Mesendoderm (in vitro differentiated cells): ENCODE measurements around the gene SETDB2.

Experiments used
- DNase-seq: peaks from one replicate; pipeline ENCODE4 v3.0.0; 2013
- H2AK5ac ChIP-seq: 2 replicates; pipeline ENCODE4 v1.6.1; 2013; ENCODE audit warnings: low read length, inconsistent platforms
- H2BK120ac ChIP-seq: 2 replicates; pipeline ENCODE4 v1.6.1; 2013; ENCODE audit warnings: low read depth, mild to moderate bottlenecking, low read length, moderate library complexity, mixed read lengths
- H2BK15ac ChIP-seq: replicated peaks from 2 replicates; pipeline ENCODE4 v1.6.1; 2013; ENCODE audit warnings: low read depth, mild to moderate bottlenecking, moderate library complexity
- H2BK5ac ChIP-seq: 2 replicates; pipeline ENCODE4 v1.6.1; 2013; ENCODE audit warnings: low read length, inconsistent platforms
- H3K18ac ChIP-seq: 2 replicates; pipeline ENCODE4 v1.6.1; 2013; ENCODE audit warnings: mild to moderate bottlenecking, low read length, mixed read lengths
- H3K23ac ChIP-seq: one replicate; pipeline ENCODE4 v1.6.1; 2013; ENCODE audit warnings: low read length
- H3K27ac ChIP-seq: 2 replicates; pipeline ENCODE4 v1.5.1; 2013; ENCODE audit warnings: low read depth, mild to moderate bottlenecking, inconsistent platforms, low read length, moderate library complexity
- H3K27me3 ChIP-seq: 2 replicates; pipeline ENCODE4 v1.6.1; 2013; ENCODE audit warnings: low read length, control low read depth, mild to moderate bottlenecking, inconsistent platforms; ENCODE audit not compliant: insufficient read depth, poor library complexity
- H3K36me3 ChIP-seq: 2 replicates; pipeline ENCODE4 v1.6.1; 2013; ENCODE audit warnings: low read length, inconsistent platforms; ENCODE audit not compliant: control insufficient read depth, insufficient read depth
- H3K4ac ChIP-seq: one replicate; pipeline ENCODE4 v1.6.1; 2013; ENCODE audit warnings: low read depth, mild to moderate bottlenecking, low read length, moderate library complexity
- H3K4me1 ChIP-seq: 2 replicates; pipeline ENCODE4 v1.6.1; 2013; ENCODE audit warnings: low read depth, low read length, inconsistent platforms; ENCODE audit not compliant: control insufficient read depth
- H3K4me2 ChIP-seq: 2 replicates; pipeline ENCODE4 v1.6.1; 2013; ENCODE audit warnings: low read length
- H3K4me3 ChIP-seq: 2 replicates; pipeline ENCODE4 v1.5.1; 2013; ENCODE audit warnings: mild to moderate bottlenecking, low read length
- H3K56ac ChIP-seq: one replicate; pipeline ENCODE4 v1.6.1; 2013; ENCODE audit warnings: low read length
- H3K79me1 ChIP-seq: 2 replicates; pipeline ENCODE4 v1.6.1; 2013; ENCODE audit warnings: low read length, inconsistent platforms
- H3K79me2 ChIP-seq: 2 replicates; pipeline ENCODE4 v1.6.1; 2013; ENCODE audit warnings: mild to moderate bottlenecking, low read length; ENCODE audit not compliant: control insufficient read depth, insufficient read depth
- H3K9ac ChIP-seq: 2 replicates; pipeline ENCODE4 v1.6.1; 2013; ENCODE audit warnings: low read length, inconsistent platforms
- H4K5ac ChIP-seq: one replicate; pipeline ENCODE4 v1.6.1; 2013; ENCODE audit warnings: low read length
- H4K8ac ChIP-seq: one replicate; pipeline ENCODE4 v1.6.1; 2013; ENCODE audit warnings: low read depth, mild to moderate bottlenecking, control low read depth, low read length, moderate library complexity
- WGBS: extraction: QIAGEN DNeasy Blood & Tissue Kit; methylation state at CpG from one replicate; pipeline ENCODE4 v1.1.7; 2013; ENCODE audit warnings: low lambda C conversion rate, missing lambda C conversion rate; ENCODE audit not compliant: insufficient coverage; ENCODE audit errors: extremely low coverage; 5-methylcytosine and 5-hydroxymethylcytosine counted together

Gene SETDB2

GRCh38 chr13:49418206-49418605, 25.9 kb upstream of the SETDB2 start:
- no peak overlapping the region for H4K5ac ChIP-seq
- H3K27me3 ChIP-seq = no peaks in the 10 kb centered on the region
- H3K4me1 ChIP-seq = no peaks in the 10 kb centered on the region
- H3K4me2 ChIP-seq = no peak overlapping the region
- H2AK5ac ChIP-seq = no peak overlapping the region
- H3K79me1 ChIP-seq = no peaks in the 10 kb centered on the region
- no CpG with 5 or more reads among the region's 1 CpG for WGBS
- no peak overlapping the region for H4K8ac ChIP-seq
- H3K18ac ChIP-seq = no peak overlapping the region
- H3K23ac ChIP-seq = no peak overlapping the region
- DNase-seq = no peak
- no peak overlapping the region for H2BK120ac ChIP-seq
- H3K36me3 ChIP-seq = no peaks in the 10 kb centered on the region
- H2BK15ac ChIP-seq = no peak overlapping the region
- H3K4me3 ChIP-seq = no peak overlapping the region
- H3K56ac ChIP-seq = no peak overlapping the region
- H3K4ac ChIP-seq = no peak overlapping the region
- no peaks in the 10 kb centered on the region for H3K79me2 ChIP-seq
- H3K9ac ChIP-seq = no peak overlapping the region
- H3K27ac ChIP-seq = no peak overlapping the region
- no peak overlapping the region for H2BK5ac ChIP-seq

DNA sequence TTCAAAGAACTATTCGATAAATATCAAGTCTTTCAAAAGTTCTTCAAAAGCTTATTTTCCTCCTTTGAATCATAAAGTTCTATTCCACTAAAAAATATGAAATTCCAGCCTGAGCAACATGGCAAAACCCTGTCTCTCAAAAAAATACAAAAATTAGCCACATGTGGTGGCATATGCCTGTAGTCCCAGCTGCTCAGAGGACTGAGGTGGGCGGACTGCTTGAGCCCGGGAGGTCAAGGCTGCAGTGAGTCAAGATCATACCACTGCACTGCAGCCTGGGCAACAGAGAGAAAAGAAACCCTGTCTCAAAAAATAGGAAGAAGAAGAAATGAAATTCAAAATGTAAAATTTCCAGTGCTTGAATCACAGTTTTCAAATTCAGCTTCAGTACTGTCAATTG, 24.8 kb upstream of the SETDB2 start:
- WGBS = no CpG with 5 or more reads among the region's 3 CpGs
- no peak overlapping the region for H3K27ac ChIP-seq

DNA sequence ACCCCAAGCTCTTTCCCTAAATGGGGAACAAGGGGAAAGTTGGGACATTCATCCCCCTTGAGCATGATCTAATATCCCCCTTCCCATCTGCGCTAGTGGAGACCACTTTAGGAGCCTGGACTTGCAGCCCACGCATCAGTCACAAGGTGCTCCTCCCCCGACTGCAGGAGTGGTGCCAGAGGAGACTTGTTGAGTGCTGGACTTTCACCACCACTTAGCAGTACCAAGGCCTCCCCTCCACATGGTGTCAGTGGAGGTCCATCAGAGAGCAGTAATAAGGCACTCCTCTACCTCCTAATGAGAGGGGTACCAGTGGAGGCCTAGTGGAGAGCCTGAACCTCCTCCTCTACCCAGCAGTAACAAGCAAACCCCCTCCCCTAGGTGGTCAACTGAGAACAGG, 22.7 kb upstream of the SETDB2 start:
- no peak overlapping the region for H2BK5ac ChIP-seq
- H3K27ac ChIP-seq = no peak overlapping the region
- no peak overlapping the region for H2BK15ac ChIP-seq
- no peak overlapping the region for H2BK120ac ChIP-seq
- no peaks in the 10 kb centered on the region for H3K79me2 ChIP-seq
- H3K27me3 ChIP-seq = no peaks in the 10 kb centered on the region
- no peak overlapping the region for H3K4ac ChIP-seq
- DNase-seq = peak; percentile 87
- no peak overlapping the region for H3K4me2 ChIP-seq
- no peak overlapping the region for H3K4me3 ChIP-seq
- H3K23ac ChIP-seq = no peak overlapping the region
- H3K18ac ChIP-seq = no peak overlapping the region
- no peak overlapping the region for H3K56ac ChIP-seq
- H4K8ac ChIP-seq = no peak overlapping the region
- no peak overlapping the region for H2AK5ac ChIP-seq
- no peaks in the 10 kb centered on the region for H3K36me3 ChIP-seq
- H3K4me1 ChIP-seq = no peaks in the 10 kb centered on the region
- WGBS = no CpG with 5 or more reads among the region's 3 CpGs
- H3K79me1 ChIP-seq = no peaks in the 10 kb centered on the region
- no peak overlapping the region for H4K5ac ChIP-seq
- no peak overlapping the region for H3K9ac ChIP-seq

More for the DNA sequence above, 24.8 kb upstream of the SETDB2 start:
- H3K23ac ChIP-seq = no peak overlapping the region
- H2BK15ac ChIP-seq = no peak overlapping the region
- no peak overlapping the region for H3K56ac ChIP-seq
- no peak overlapping the region for H2BK120ac ChIP-seq
- H3K4ac ChIP-seq = no peak overlapping the region
- no peak overlapping the region for H3K4me2 ChIP-seq
- H3K18ac ChIP-seq = no peak overlapping the region
- H3K79me2 ChIP-seq = no peaks in the 10 kb centered on the region
- no peaks in the 10 kb centered on the region for H3K4me1 ChIP-seq
- H3K4me3 ChIP-seq = no peak overlapping the region
- no peaks in the 10 kb centered on the region for H3K27me3 ChIP-seq
- no peak overlapping the region for H2AK5ac ChIP-seq
- no peak for DNase-seq
- no peak overlapping the region for H4K8ac ChIP-seq
- no peaks in the 10 kb centered on the region for H3K79me1 ChIP-seq
- H3K9ac ChIP-seq = no peak overlapping the region
- H2BK5ac ChIP-seq = no peak overlapping the region
- no peak overlapping the region for H4K5ac ChIP-seq
- H3K36me3 ChIP-seq = no peaks in the 10 kb centered on the region

DNA sequence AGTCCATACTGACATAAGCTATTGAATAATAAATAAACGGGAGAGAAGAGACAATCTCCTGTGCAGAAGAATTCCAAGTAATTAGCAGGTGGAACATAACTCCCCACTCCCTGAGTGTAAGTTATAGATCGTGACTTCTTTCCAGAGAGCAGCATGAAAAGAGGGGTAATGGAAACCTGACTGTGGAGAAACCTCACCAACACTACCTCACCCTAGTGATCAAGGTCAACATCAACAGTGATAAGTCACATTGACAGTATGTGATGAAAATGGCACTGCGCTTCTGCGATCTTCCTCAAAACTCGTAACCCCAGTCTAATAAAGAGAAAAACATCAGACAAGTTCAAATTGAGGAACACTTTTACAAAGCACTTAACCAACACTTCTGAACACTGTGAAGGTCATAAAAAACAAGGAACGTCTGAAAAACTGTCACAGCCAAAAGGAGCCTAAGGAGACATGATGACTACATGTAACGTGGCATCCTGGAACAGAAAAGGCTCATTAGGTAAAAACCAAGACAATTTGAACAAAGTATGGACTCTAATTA, 20.0 kb upstream of the SETDB2 start:
- Histone ChIP-seq H4K8ac (no peak overlapping the region), H3K23ac (no peak overlapping the region), H2AK5ac (no peak overlapping the region), H3K79me2 (no peaks in the 10 kb centered on the region), H3K27ac (no peak overlapping the region), H3K4me1 (no peaks in the 10 kb centered on the region), H3K56ac (no peak overlapping the region), H4K5ac (no peak overlapping the region), H2BK120ac (no peak overlapping the region), H3K27me3 (no peaks in the 10 kb centered on the region), H3K36me3 (no peaks in the 10 kb centered on the region), H3K79me1 (no peaks in the 10 kb centered on the region), H3K4me3 (no peak overlapping the region), H2BK15ac (no peak overlapping the region), H3K9ac (no peak overlapping the region), H3K18ac (no peak overlapping the region), H3K4ac (no peak overlapping the region), H2BK5ac (no peak overlapping the region), H3K4me2 (no peak overlapping the region)
- no CpG with 5 or more reads among the region's 7 CpGs for WGBS
- DNase-seq = no peak

GRCh38 chr13:49428041-49428763, 15.9 kb upstream of the SETDB2 start:
- no peak for DNase-seq
- Histone ChIP-seq H3K36me3 (no peaks in the 10 kb centered on the region), H3K27ac (no peak overlapping the region), H4K5ac (no peak overlapping the region), H2AK5ac (no peak overlapping the region), H3K4me1 (no peaks in the 10 kb centered on the region), H2BK15ac (no peak overlapping the region), H4K8ac (no peak overlapping the region), H3K9ac (no peak overlapping the region), H3K4me3 (no peak overlapping the region), H3K27me3 (no peaks in the 10 kb centered on the region), H3K79me2 (no peaks in the 10 kb centered on the region), H3K23ac (no peak overlapping the region), H2BK5ac (no peak overlapping the region), H3K18ac (no peak overlapping the region), H3K4ac (no peak overlapping the region), H3K56ac (no peak overlapping the region), H3K79me1 (no peaks in the 10 kb centered on the region), H3K4me2 (no peak overlapping the region), H2BK120ac (no peak overlapping the region)
- no CpG with 5 or more reads among the region's 2 CpGs for WGBS

- no peaks in the 10 kb centered on the region for H3K79me1 ChIP-seq
- H3K18ac ChIP-seq = no peak overlapping the region
- H3K4me1 ChIP-seq = no peaks in the 10 kb centered on the region
- no peak overlapping the region for H3K4me3 ChIP-seq
- H4K5ac ChIP-seq = no peak overlapping the region
- no peak for DNase-seq
- no CpG with 5 or more reads among the region's 1 CpG for WGBS
- no peaks in the 10 kb centered on the region for H3K36me3 ChIP-seq
- H3K56ac ChIP-seq = no peak overlapping the region
- H3K27me3 ChIP-seq = no peaks in the 10 kb centered on the region
- no peak overlapping the region for H2BK15ac ChIP-seq
- no peak overlapping the region for H3K4ac ChIP-seq
- no peak overlapping the region for H2AK5ac ChIP-seq
- H4K8ac ChIP-seq = no peak overlapping the region
- H3K4me2 ChIP-seq = no peak overlapping the region
- H3K23ac ChIP-seq = no peak overlapping the region
- H2BK5ac ChIP-seq = no peak overlapping the region
- H3K27ac ChIP-seq = no peak overlapping the region
- H3K9ac ChIP-seq = no peak overlapping the region
- no peaks in the 10 kb centered on the region for H3K79me2 ChIP-seq
- H2BK120ac ChIP-seq = no peak overlapping the region
Observed at GRCh38 chr13:49429121-49429520, 15.0 kb upstream of the SETDB2 start.
